Neural crest cell (in vitro differentiated cells): ENCODE results near the gene PDGFC. TPM values are rescaled to one million over a fixed set of nuclear protein-coding genes. Genes with fewer than 3 reads are reported as not detected.

Experiments used
- DNase-seq: peaks from one replicate; pipeline ENCODE4 v3.0.0; 2021; ENCODE audit warnings: low read depth, mixed read lengths, low spot score
- H3K27ac Mint-ChIP-seq: one replicate; pipeline ENCODE4 v1.8.0; 2021; ENCODE audit warnings: mild to moderate bottlenecking, mixed read lengths; ENCODE audit not compliant: unreplicated experiment
- H3K27me3 Mint-ChIP-seq: 2 replicates; pipeline ENCODE4 v1.8.0; 2021; ENCODE audit warnings: low read depth, mild to moderate bottlenecking, mixed read lengths
- H3K36me3 Mint-ChIP-seq: 2 replicates; pipeline ENCODE4 v1.8.0; 2021; ENCODE audit warnings: low read depth, mild to moderate bottlenecking, mixed read lengths
- H3K4me1 Mint-ChIP-seq: 2 replicates; pipeline ENCODE4 v1.8.0; 2021; ENCODE audit warnings: mixed read lengths
- H3K4me3 Mint-ChIP-seq: one replicate; pipeline ENCODE4 v1.8.0; 2021; ENCODE audit warnings: mild to moderate bottlenecking, mixed read lengths
- H3K9me3 Mint-ChIP-seq: 2 replicates; pipeline ENCODE4 v1.8.0; 2021; ENCODE audit warnings: mixed read lengths
- total RNA-seq: library from RNA; stranded (reverse); gene quantifications from 2 replicates; pipeline ENCODE4 v1.2.1, GENCODE V29; 2021
- TF ChIP-seq, protein P1 (sequence below): fragments of 200-600 bp; sonication (generic); conservative IDR thresholded peaks from 2 replicates; pipeline ENCODE4 v1.5.0; 2021; ENCODE audit warnings: antibody characterized with exemption, mild to moderate bottlenecking

PDGFC gene
- total RNA-seq, 1 donor from 2014 or later = 19.1 TPM

DNA sequence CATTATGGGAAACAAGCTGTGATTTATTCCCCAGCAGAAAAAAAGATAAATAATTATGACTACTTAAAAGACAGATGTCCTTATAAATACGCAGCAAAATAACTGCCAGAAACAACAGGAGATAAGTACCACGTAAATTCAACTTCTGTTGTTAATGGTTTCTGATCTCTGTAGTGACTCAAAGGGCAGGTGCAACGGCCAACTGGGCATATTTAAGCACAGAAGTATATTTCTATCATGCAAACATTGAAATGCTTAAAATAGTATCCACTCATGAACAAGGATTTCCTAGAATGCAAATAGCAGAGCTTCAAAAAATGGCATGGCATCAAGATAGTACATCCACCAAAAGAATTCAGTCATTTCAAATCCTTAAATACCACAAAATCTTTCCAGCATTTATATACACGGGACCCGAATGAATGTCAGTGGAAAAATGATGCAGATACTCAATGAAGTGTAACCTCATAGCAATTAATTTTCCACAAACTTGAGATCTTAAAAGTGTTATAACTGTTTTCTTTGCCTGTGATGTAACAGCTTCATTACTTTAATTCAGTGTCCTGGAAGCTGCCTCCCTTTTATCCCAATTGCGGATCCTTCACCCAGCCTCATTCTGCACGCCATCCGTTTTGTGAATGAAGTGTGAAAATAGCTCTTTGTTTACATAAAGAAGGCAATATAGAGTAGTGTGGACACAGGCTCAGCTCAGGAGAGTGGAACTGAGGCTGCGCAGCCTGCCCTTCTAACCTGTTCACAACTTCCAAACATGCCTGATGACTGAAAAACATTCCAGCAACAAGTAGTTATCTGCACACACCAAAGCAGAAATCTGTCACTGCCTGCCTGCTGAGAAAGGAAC lies 10.2 kb downstream of the PDGFC start:
- no peak overlapping the region for H3K4me3 Mint-ChIP-seq
- no peaks in the 10 kb centered on the region for H3K9me3 Mint-ChIP-seq
- peaks cover 47% of the 10 kb centered on the region for H3K4me1 Mint-ChIP-seq
- H3K27ac Mint-ChIP-seq = no peak overlapping the region
- H3K27me3 Mint-ChIP-seq = no peaks in the 10 kb centered on the region
- H3K36me3 Mint-ChIP-seq = peaks cover 5% of the 10 kb centered on the region
- DNase-seq = no peak
- TF ChIP-seq, protein P1, sequence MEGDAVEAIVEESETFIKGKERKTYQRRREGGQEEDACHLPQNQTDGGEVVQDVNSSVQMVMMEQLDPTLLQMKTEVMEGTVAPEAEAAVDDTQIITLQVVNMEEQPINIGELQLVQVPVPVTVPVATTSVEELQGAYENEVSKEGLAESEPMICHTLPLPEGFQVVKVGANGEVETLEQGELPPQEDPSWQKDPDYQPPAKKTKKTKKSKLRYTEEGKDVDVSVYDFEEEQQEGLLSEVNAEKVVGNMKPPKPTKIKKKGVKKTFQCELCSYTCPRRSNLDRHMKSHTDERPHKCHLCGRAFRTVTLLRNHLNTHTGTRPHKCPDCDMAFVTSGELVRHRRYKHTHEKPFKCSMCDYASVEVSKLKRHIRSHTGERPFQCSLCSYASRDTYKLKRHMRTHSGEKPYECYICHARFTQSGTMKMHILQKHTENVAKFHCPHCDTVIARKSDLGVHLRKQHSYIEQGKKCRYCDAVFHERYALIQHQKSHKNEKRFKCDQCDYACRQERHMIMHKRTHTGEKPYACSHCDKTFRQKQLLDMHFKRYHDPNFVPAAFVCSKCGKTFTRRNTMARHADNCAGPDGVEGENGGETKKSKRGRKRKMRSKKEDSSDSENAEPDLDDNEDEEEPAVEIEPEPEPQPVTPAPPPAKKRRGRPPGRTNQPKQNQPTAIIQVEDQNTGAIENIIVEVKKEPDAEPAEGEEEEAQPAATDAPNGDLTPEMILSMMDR = no peak

DNA sequence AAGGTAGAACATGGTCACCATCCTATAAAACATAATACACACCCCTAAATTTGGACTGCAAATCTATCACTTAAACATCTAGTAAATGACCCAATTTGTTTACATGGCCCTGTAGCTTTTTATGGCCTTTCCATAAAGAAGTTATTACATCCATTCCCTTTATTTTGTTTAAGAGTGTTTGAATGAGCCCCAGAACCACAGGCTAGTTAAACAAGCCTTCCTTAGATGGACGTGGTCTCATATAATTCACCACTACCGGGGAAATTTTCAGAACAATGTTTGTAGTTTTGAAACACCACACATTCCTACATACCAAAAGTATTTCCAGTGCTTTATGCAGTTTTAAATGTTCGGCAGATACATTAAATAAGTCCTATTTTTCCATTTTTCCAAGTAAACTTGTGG lies 12.3 kb downstream of the PDGFC start:
- TF ChIP-seq, protein P1 = no peak
- no peak overlapping the region for H3K27ac Mint-ChIP-seq
- no peaks in the 10 kb centered on the region for H3K27me3 Mint-ChIP-seq
- no peak overlapping the region for H3K4me3 Mint-ChIP-seq
- H3K9me3 Mint-ChIP-seq = no peaks in the 10 kb centered on the region
- DNase-seq = no peak
- H3K36me3 Mint-ChIP-seq = peaks cover 5% of the 10 kb centered on the region
- H3K4me1 Mint-ChIP-seq = peaks cover 47% of the 10 kb centered on the region

DNA sequence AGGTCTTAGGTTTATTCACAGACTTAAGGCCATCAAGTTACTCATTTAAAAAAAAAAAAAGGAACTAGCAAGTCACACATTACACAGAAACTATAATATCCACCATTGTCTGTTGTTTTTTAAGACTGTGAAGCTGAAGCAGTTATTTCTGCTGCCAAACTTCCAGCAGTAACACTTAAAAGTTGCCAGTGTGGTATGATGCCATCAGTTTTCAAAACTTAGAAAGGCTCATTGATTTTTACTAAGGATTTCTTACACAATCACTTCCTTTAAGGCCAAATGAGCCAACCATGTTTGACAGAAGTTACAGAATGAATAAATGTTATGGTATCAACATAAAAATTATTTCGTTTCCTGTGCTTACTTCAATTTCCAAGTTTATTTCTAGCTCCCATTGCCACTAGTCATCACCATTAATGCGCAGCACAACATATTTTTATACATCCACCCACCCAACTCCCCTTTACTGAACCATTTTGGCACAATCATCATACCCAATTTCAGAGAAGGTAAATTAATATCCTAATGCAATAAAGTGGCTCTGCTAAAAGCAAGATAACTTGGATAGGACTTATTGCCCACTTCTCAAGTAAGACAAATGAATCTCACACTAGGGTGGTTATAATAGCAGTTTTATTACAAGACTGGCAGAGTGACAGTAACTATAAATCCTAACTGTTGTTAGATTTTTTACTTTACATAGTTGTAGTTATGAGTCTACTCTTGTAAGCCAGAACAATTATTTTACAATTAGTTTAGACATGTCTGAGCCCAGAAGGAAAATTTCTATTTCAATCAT lies 13.1 kb downstream of the PDGFC start:
- H3K27ac Mint-ChIP-seq = no peak overlapping the region
- no peaks in the 10 kb centered on the region for H3K9me3 Mint-ChIP-seq
- TF ChIP-seq, protein P1 = no peak
- peaks cover 54% of the 10 kb centered on the region for H3K4me1 Mint-ChIP-seq
- H3K27me3 Mint-ChIP-seq = no peaks in the 10 kb centered on the region
- H3K36me3 Mint-ChIP-seq = peaks cover 5% of the 10 kb centered on the region
- H3K4me3 Mint-ChIP-seq = no peak overlapping the region
- DNase-seq = no peak

DNA sequence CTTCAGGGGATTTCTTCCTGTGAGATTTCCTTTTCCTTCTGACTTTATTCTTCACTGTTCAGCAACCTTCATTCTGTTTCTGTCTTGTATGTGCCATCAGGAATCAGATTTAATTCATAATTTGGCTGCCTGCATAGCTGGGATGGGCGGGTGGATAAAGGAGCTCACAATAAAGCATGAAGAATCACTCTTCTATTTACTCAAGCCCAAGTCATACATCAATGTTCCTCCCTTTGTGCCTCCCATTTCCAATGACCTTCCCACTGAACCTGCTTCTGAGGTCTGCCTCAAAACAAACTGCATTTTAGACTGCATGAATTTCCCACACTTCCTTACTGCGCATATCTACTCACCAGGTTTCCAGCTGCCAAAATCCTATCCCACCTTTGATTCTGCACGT lies 14.0 kb downstream of the PDGFC start:
- Mint-ChIP-seq H3K27me3 (no peaks in the 10 kb centered on the region), H3K9me3 (no peaks in the 10 kb centered on the region), H3K4me1 (peaks cover 48% of the 10 kb centered on the region), H3K36me3 (peaks cover 5% of the 10 kb centered on the region), H3K4me3 (no peak overlapping the region), H3K27ac (no peak overlapping the region)
- TF ChIP-seq, protein P1 = no peak
- DNase-seq = no peak

DNA sequence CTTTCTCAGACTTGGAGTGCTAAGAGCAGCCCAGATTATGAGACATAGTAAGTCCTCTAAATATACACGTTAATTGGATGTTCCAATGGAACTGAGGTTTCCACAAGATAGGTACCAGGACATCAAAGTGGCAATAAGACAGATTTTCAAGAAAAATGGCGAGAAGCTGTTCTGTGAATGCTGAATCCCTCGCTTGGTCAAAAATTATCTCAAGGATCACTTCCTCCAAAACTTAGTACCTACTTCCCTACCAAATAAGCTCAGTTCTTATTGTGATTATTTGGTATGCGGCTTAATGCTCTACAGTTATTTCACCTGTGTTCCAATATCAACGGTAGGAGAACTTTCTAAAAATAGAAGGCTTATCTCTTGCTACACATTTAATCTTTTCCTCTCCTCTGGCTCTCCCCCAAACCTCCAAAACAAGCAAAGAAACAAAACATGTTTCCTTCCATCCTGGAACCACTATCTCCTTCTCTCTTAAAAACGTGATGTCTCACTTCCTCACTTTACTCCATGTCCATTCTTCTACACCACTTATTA lies 14.7 kb downstream of the PDGFC start:
- Mint-ChIP-seq H3K36me3 (peaks cover 5% of the 10 kb centered on the region), H3K27ac (no peak overlapping the region), H3K4me1 (peaks cover 41% of the 10 kb centered on the region), H3K9me3 (no peaks in the 10 kb centered on the region), H3K27me3 (no peaks in the 10 kb centered on the region), H3K4me3 (no peak overlapping the region)
- DNase-seq = no peak
- TF ChIP-seq, protein P1 = no peak
